Measurements from ENCODE around the gene TENM3.

TENM3 gene

GRCh38 chr4:182291597-182292270, 48.5 kb downstream of the TENM3 start:
- no peak for DNase-seq

- no peak for DNase-seq
Measured at GRCh38 chr4:182292612-182293011, 49.4 kb downstream of the TENM3 start.

- no peak for DNase-seq
Measured at GRCh38 chr4:182293691-182294255, 50.6 kb downstream of the TENM3 start.

DNA sequence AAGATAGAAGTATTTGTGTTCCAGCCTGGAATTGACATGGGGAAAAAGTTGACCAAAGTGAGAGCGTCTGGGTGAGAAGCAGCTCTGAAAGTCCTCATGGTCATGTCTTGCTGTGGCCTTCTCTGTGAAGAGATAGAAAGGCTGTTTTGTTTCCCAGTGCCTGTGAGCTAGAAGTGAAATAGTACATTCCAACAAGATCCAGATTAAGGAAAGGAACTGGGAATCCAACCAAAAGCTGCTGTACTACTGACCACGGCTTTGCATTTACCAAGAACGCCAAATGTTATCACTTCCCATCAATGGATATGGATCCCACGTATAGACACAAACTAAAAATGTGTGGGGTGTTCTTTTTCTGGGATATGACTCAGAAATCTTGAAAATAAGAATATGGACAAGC, 51.2 kb downstream of the TENM3 start:
- DNase-seq: no peak

- no peak for DNase-seq
Measured at GRCh38 chr4:182297659-182298058, 54.5 kb downstream of the TENM3 start.

GRCh38 chr4:182301736-182302135, 58.5 kb downstream of the TENM3 start:
- DNase-seq: no peak

GRCh38 chr4:182303847-182304246, 60.6 kb downstream of the TENM3 start:
- no peak for DNase-seq

DNA sequence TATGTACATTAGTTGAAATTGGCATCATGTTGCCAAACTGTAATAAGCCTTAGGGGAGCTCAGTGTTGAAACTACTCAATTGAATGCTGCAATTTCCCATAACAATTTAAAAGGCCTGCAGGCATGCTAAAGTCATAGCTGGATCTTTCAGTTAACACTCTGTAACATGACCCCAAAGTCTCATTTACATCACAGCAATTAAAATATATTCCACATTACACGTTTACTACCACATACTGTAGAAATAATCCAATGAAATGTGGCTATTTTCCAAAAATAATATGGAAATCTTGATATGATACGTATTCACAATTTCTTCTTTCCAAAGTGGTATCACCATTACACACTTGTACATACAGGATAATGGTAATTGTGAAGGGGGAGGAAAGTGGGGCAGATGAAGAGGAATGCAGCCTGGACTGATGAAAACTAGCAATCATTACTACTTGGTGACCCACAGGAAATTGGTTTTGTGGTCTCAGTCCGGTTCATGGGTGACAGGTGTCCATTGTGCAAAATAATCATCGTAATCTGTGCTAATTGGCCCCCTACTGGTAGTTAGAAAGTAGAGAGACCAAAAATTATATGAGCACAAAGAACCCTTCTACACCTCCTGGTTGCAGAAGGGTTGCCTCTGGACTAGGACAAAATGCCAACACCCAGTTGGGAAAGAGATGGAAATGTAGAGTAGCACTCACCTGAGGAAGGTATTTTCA, 63.7 kb downstream of the TENM3 start:
- no peak for DNase-seq

DNA sequence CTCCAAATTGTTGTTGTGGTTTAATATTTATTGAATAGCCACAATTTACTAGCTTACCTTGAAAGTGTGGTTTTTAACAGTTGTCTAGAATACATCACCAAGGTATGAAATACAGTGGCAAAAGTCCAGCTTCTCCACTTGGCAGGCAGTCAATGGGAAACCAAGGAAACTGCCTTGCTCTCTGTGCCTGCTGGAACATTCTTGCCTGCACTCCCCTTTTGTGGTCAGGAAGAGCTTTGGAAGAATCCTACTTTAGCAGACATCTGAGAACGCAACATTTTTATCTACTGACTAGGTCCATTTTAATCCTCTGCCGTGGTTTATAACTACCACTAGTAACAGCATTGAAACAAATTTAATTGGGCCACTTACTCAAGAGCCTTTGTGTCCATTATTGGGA, 64.5 kb downstream of the TENM3 start:
- DNase-seq: peak; percentile 57

DNA sequence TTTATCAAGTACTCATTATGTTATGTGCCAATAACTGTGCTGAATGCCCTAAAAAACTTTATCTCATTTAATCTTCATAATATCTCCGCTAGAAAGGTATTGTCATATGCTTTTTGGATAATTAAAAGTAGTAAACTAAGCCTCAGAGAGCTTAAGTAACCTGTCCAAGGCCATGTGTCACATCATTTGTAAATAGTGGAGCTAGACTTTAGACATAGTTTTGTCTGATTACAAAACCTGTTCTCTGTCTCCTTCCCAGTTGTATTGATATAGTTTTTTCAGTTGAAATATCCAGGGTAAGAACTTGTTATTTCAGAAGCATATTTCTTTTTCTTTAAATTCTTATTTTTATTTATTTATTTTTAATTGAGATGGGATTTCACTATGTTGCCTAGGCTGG, 66.7 kb downstream of the TENM3 start:
- DNase-seq: no peak

GRCh38 chr4:182310316-182310715, 67.1 kb downstream of the TENM3 start:
- DNase-seq: no peak

- no peak for DNase-seq
Measured at GRCh38 chr4:182310962-182311361, 67.8 kb downstream of the TENM3 start.

- DNase-seq: no peak
Measured at GRCh38 chr4:182314537-182314936, 71.3 kb downstream of the TENM3 start.

- DNase-seq: no peak
Measured at GRCh38 chr4:182318256-182318655, 75.1 kb downstream of the TENM3 start.

GRCh38 chr4:182320092-182320491, 76.9 kb downstream of the TENM3 start:
- DNase-seq: no peak

- no peak for DNase-seq
Measured at GRCh38 chr4:182320580-182320979, 77.4 kb downstream of the TENM3 start.

GRCh38 chr4:182324282-182324681, 81.1 kb downstream of the TENM3 start:
- no peak for DNase-seq

DNA sequence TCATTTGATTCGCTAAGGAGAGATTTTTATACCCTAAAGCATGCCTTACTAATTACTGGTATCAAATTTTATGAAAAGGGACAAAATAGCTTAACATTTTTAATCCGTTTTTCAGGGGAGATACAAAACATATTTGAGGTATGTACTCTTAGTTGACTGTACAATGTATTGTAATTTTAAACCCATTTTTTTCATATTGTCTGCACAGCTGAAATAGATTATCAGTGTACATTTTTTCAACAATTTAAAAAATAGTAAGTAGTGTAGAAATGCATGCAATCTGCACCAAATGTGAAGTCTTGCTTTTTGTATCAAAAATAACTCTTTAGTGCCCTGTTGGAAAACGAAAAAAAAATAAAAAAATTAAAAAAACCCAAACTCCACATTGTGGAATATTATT, 82.2 kb downstream of the TENM3 start:
- no peak for DNase-seq

- no peak for DNase-seq
Measured at GRCh38 chr4:182325848-182326255, 82.7 kb downstream of the TENM3 start.

- no peak for DNase-seq
Measured at GRCh38 chr4:182328505-182328904, 85.3 kb downstream of the TENM3 start.

DNA sequence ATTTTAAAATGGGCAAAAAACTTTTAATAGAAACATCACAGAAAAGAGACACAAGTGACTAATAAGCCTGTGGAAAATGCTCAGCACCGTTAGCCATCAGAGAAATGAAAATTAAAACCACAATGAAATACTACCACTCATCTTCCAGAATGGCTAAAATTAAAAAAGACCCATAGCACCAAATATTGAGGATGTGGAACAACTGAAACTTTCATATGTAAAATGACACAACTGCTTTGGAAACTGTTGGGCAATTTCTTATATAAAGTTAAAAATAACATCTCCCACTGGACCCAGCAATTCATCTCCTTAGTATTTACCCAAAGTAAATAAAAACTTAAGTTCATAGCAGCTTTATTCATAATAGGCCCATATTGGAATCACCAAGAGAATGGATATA, 94.2 kb downstream of the TENM3 start:
- DNase-seq: no peak

GRCh38 chr4:182338063-182338462, 94.9 kb downstream of the TENM3 start:
- no peak for DNase-seq

- DNase-seq: no peak
Measured at GRCh38 chr4:182338746-182339145, 95.5 kb downstream of the TENM3 start.

DNA sequence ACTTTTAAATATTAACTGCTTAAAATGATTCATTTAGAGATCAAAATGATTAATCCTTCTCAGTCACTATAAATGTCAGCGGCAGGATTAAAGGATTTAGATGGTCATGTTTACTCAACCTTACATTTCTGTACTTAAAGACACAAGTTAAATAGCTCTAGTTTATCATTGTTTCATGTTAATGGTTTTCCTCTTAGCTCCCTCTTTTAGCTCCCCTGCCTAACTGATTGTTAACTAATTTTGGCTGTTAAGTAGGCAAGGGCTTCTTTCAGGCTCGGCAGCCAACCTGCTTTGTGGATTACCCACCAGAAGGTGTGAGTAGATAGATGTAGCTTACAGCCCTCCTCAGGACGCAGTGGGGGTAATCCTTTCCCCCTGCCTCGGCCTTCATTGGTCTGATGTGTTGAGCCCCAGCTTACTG, 96.0 kb downstream of the TENM3 start:
- DNase-seq: no peak
